Activated naive CD8-positive, alpha-beta T cell (primary cell): ENCODE measurements around the gene SERPINE1.
"Not testable (repeated sequence)": the region's sequence is repeated elsewhere in the genome, so short reads cannot be mapped to it uniquely, and the experiment has no call there.

Experiments
- H3K27ac Mint-ChIP-seq: one replicate; pipeline ENCODE4 v1.8.0; 2021; ENCODE audit warnings: mixed read lengths
- H3K27me3 Mint-ChIP-seq: one replicate; pipeline ENCODE4 v1.8.0; 2021; ENCODE audit warnings: mixed read lengths
- H3K36me3 Mint-ChIP-seq: one replicate; pipeline ENCODE4 v1.8.0; 2021; ENCODE audit warnings: mixed read lengths
- H3K4me1 Mint-ChIP-seq: one replicate; pipeline ENCODE4 v1.8.0; 2021; ENCODE audit warnings: low read depth, mixed read lengths
- H3K4me3 Mint-ChIP-seq: one replicate; pipeline ENCODE4 v1.8.0; 2021; ENCODE audit warnings: mild to moderate bottlenecking, mixed read lengths
- H3K9me3 Mint-ChIP-seq: one replicate; pipeline ENCODE4 v1.8.0; 2021; ENCODE audit warnings: low read depth, mixed read lengths

The SERPINE1 gene

DNA sequence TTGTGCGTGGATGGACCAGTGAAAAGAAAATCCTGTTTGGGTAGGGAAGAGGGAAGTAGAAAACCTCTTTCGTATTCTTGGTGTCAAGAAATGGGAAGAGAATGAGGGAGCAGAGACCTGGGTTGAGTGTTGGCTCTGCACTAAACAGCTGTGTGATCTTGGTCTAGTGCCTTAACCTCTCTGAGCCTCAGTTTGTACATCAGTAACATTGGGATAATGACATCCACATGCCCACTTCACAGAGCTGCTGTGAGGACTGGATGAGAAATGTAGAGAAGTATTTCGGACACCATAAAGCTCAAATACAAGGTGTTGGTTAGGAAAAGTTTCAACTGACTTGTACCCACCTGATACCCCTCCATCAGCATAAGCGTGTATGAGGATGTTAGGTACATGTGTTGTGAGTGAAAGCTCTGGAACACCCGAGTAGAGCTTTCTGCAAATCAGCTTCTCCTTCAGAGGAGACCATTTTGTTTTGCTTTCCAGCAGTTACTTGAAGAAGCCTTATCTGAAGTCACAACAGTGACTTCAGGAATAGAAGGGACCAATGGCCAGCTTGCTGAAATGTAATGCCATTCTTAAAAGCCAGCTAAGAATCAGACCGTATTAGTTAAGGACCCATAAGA is 30.5 kb upstream of the SERPINE1 start:
- no peak overlapping the region for H3K4me3 Mint-ChIP-seq
- peaks cover 25% of the 10 kb centered on the region for H3K4me1 Mint-ChIP-seq
- H3K36me3 Mint-ChIP-seq = peaks cover 4% of the 10 kb centered on the region
- no peaks in the 10 kb centered on the region for H3K9me3 Mint-ChIP-seq
- H3K27me3 Mint-ChIP-seq = no peaks in the 10 kb centered on the region
- H3K27ac Mint-ChIP-seq = no peak overlapping the region

DNA sequence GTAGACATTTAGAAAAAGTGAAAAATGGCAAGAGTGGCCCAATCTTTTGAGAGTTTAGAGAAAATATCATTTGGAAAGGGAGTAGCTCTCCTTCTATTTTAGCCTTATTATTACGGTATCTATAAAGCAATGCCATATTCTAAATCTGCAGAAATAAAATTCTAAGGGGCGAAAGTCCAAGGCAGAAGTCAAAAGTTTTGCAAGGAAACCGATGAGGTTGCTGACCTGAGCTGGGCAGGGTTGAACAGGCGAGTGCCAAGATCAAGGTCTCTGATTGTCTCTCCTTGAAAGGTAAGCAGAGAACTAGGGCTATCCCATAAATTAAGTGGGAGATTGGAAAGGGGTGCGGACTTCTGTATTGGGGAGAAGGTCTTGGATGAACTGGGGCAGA is 30.0 kb upstream of the SERPINE1 start:
- no peaks in the 10 kb centered on the region for H3K9me3 Mint-ChIP-seq
- peaks cover 4% of the 10 kb centered on the region for H3K36me3 Mint-ChIP-seq
- no peaks in the 10 kb centered on the region for H3K27me3 Mint-ChIP-seq
- H3K4me1 Mint-ChIP-seq = peaks cover 26% of the 10 kb centered on the region
- no peak overlapping the region for H3K4me3 Mint-ChIP-seq
- H3K27ac Mint-ChIP-seq = peak overlapping the region; percentile 58

DNA sequence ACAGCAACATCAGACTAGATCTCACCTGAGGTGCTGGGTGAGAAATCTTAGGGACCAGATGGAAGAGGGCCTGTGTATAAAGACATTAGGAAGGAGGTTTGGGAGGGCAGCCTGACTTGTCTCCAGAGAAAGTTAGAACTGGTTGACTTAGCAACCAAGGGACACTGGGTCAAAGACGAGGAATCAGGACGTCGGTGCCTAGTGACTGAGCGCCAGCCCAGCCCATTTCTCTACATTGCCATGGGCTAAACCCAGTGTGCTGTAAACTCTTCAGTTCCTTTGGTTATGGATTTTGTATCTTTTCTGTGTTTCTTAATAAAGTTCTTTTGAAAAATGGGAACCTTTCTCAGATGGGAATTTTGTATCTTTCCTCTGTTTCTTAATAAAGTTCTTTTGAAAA is 29.3 kb upstream of the SERPINE1 start:
- Mint-ChIP-seq H3K4me1 (peaks cover 26% of the 10 kb centered on the region), H3K27me3 (no peaks in the 10 kb centered on the region), H3K9me3 (no peaks in the 10 kb centered on the region), H3K4me3 (no peak overlapping the region), H3K27ac (peak overlapping the region; percentile 58), H3K36me3 (peaks cover 4% of the 10 kb centered on the region)

DNA sequence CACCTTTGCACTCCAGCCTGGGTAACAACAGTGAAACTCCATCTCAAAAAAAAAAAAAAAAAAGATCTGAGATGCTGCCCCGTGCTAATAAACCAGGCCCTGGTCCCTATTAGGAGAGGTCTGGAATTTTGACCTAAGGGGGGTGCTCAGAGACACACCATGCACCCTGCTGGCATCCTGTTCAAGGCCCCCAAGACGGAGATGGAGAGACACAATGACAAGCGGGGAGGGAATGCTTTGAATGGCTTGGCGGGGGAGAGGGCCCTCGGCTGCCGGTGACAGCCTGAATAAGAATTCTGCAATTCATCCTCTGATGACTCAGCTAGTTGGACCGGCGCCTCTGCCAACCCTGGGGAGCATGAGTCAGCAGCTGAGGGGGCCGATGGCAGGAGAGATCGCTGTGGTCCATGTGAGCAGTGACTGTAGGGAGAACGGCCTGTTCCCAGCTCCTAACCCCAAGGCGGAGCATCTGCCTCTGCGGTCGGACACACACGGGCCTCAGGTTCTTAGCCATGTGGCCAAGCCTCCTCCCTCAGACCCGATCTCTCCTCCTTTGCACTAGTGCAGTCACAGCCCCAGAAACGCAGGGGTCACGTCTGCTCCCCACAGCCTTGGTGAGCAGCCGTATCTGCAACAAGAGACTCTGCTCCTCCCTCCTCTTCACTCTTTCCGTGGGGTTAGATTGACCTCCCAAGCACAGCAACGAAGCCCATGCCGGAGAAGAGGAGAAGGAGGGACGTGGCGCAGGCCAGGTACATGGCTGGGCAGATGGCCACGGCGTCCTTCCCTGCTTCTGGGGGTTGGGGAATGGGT is 26.7 kb upstream of the SERPINE1 start:
- H3K27me3 Mint-ChIP-seq = peaks cover 13% of the 10 kb centered on the region
- H3K9me3 Mint-ChIP-seq = no peaks in the 10 kb centered on the region
- no peak overlapping the region for H3K4me3 Mint-ChIP-seq
- H3K36me3 Mint-ChIP-seq = no peaks in the 10 kb centered on the region
- H3K27ac Mint-ChIP-seq = peak overlapping the region; percentile 79
- peaks cover 24% of the 10 kb centered on the region for H3K4me1 Mint-ChIP-seq

DNA sequence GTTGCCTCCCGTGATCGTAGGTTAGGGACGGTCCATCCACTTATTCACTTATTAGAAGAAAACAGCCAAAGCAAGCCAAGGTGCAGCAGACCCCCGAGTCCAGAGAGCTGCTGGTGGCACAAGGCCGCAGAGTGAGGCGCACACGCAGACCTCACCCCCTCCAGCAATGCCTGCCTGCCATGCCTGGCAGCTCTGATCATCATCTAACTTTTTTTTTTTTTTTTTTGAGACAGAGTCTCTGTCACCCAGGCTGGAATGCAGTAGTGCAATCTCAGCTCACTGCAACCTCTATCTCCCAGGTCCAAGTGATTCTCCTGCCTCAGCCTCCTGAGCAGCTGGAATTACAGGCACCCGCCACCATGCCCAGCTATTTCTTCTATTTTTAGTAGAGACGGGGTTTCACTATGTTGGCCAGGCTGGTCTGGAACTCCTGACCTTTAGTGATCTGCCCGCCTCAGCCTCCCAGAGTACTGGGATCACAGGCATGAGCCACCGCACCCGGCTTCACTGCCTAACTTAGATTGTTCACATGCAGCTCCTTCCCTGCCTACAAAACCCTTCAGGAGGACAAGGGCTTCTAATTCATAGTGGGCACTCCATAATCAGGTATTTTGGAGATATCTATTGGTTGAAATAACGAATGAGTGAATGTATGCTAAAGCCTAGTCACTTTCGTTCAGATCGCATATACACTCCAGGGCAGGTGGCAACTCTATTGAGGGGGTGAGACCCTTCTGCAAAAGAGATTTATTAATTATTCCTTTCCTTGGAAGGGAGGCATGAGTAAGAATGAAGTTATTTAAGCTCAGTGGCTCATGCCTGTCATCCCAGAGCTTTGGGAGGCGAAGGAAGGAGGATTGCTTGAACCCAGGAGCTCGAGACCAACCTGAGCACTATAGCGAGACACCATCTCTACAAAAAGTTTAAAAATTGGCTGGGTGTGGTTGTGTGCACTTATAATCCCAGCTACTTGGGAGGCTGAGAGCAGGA is 25.8 kb upstream of the SERPINE1 start:
- Mint-ChIP-seq H3K4me1 (peaks cover 24% of the 10 kb centered on the region), H3K27ac (no peak overlapping the region), H3K9me3 (no peaks in the 10 kb centered on the region), H3K27me3 (peaks cover 13% of the 10 kb centered on the region), H3K36me3 (no peaks in the 10 kb centered on the region), H3K4me3 (no peak overlapping the region)

DNA sequence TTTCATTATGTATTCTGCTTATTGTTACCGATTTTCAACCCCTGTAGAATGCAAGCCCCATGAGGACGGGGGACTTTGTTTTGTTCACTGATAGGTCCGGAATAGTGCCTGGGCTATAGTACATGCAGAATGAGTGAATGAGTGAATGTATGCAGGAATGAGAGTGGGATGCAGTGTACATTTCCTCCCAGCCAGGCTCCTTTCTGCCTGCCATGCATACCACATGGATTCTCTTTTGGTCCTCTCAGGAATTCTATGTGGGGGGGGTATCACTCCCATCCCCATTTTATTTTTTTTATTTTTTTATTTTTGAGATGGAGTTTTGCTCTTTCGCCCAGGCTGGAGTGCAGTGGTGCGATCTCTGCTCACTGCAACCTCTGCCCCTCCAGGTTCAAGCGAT is 24.9 kb upstream of the SERPINE1 start:
- H3K36me3 Mint-ChIP-seq = no peaks in the 10 kb centered on the region
- peaks cover 13% of the 10 kb centered on the region for H3K27me3 Mint-ChIP-seq
- no peak overlapping the region for H3K27ac Mint-ChIP-seq
- H3K4me3 Mint-ChIP-seq = no peak overlapping the region
- no peaks in the 10 kb centered on the region for H3K9me3 Mint-ChIP-seq
- H3K4me1 Mint-ChIP-seq = peaks cover 24% of the 10 kb centered on the region

DNA sequence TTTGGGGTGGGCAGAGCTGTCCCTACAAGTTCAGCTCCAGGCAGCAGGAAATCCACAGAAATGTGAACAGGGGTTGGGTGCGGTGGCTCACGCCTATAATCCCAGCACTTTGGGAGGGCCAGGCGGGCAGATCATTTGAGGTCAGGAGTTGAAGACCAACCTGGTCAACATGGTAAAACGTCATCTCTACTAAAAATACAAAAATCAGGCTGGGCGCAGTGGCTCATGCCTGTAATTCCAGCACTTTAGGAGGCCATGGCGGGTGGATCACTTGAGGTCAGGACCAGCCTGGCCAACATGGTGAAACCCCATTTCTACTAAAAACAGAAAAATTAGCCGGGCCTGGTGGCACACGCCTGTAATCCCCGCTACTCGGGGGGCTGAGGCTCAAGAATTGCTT is 23.2 kb upstream of the SERPINE1 start:
- H3K36me3 Mint-ChIP-seq, H3K4me3 Mint-ChIP-seq, H3K27ac Mint-ChIP-seq, H3K9me3 Mint-ChIP-seq: not testable (repeated sequence)
- peaks cover 21% of the 10 kb centered on the region for H3K4me1 Mint-ChIP-seq
- peaks cover 13% of the 10 kb centered on the region for H3K27me3 Mint-ChIP-seq

DNA sequence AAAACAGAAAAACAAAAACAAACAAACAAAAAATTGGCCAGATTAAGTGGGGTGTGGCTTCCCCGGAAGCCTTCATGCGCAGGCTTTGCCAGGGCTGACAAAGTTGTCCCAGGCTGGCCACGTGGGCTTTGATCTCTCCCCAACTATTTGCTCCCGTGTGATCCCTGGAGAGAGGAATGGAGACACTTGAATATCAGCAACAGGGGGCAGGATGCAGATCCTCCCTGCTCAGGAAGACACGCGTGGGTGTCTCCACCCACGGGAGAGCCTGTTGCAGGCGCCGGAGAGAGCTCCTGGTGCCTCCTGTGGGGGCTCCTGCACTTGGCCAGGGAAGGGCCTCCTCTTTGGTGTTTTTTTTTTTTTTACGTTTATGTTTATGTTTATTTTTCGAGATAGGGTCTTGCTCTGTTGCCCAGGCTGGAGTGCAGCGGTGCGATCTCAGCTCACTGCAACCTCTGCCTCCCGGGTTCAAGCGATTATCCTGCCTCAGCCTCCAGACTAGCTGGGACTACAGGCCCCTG is 22.7 kb upstream of the SERPINE1 start:
- H3K36me3 Mint-ChIP-seq = no peaks in the 10 kb centered on the region
- no peak overlapping the region for H3K27ac Mint-ChIP-seq
- peaks cover 21% of the 10 kb centered on the region for H3K4me1 Mint-ChIP-seq
- peaks cover 13% of the 10 kb centered on the region for H3K27me3 Mint-ChIP-seq
- H3K4me3 Mint-ChIP-seq = no peak overlapping the region
- no peaks in the 10 kb centered on the region for H3K9me3 Mint-ChIP-seq

DNA sequence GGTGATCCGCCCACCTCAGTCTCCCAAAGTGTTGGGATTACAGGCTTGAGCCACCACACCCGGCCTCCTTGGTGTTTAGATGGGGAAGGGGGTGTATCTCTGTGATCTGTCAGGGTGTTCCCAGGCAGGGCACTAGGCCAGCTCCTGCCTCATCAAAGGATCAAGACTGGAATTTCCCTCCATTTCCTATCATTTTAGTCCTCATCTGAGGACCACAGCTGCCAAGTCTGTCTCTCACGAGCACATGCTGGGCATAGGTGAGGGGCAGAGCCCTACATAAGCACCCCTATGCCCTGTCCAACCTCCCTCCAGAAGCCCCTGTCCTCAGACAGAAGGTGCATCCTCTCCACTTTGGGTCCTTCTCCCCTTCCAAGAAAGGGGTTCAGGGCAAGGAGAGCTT is 22.1 kb upstream of the SERPINE1 start:
- no peaks in the 10 kb centered on the region for H3K36me3 Mint-ChIP-seq
- no peak overlapping the region for H3K27ac Mint-ChIP-seq
- H3K4me3 Mint-ChIP-seq = no peak overlapping the region
- peaks cover 16% of the 10 kb centered on the region for H3K27me3 Mint-ChIP-seq
- peaks cover 16% of the 10 kb centered on the region for H3K4me1 Mint-ChIP-seq
- H3K9me3 Mint-ChIP-seq = no peaks in the 10 kb centered on the region

DNA sequence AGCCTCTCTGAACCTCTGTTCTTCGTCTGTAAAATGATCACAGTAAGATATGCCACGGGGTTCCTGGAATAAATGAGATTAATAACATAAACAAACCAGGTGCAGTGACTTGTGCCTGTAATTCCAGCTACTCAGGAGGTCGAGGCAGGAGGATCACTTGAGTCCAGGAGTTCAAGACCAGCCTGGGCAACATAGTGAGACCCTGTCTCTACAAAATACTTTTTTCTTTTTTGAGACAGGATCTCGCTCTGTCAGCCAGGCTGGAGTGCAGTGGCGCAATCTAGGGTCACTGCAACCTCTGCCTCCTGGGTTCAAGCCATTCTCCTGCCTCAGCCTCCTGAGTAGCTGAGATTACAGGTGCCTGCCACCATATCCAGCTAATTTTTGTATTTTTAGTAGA is 21.7 kb upstream of the SERPINE1 start:
- not testable (repeated sequence) for H3K9me3 Mint-ChIP-seq, H3K4me3 Mint-ChIP-seq, H3K36me3 Mint-ChIP-seq, H3K27ac Mint-ChIP-seq
- Mint-ChIP-seq H3K27me3 (peaks cover 16% of the 10 kb centered on the region), H3K4me1 (peaks cover 12% of the 10 kb centered on the region)

DNA sequence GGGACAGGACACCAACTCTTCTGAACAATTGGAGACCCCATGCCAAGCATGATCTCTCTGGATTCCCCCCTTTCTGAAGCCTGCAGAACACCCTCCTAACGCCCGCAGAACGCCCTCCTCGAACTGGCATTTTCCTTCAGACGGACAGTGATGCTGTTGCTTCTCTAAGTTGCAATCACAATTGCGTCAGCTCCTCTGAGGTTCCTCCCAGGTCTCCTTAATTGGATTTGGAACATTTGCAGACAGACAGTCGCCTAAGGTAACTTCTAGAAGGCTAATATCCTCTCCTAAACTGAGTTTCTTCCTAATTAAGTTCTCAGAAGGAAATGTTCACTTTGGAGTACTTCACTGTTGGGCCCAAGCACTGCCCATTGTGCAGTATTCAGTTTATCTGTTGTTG is 20.5 kb upstream of the SERPINE1 start:
- peaks cover 1% of the 10 kb centered on the region for H3K4me1 Mint-ChIP-seq
- peaks cover 16% of the 10 kb centered on the region for H3K27me3 Mint-ChIP-seq
- H3K4me3 Mint-ChIP-seq = no peak overlapping the region
- H3K36me3 Mint-ChIP-seq = no peaks in the 10 kb centered on the region
- no peak overlapping the region for H3K27ac Mint-ChIP-seq
- no peaks in the 10 kb centered on the region for H3K9me3 Mint-ChIP-seq

DNA sequence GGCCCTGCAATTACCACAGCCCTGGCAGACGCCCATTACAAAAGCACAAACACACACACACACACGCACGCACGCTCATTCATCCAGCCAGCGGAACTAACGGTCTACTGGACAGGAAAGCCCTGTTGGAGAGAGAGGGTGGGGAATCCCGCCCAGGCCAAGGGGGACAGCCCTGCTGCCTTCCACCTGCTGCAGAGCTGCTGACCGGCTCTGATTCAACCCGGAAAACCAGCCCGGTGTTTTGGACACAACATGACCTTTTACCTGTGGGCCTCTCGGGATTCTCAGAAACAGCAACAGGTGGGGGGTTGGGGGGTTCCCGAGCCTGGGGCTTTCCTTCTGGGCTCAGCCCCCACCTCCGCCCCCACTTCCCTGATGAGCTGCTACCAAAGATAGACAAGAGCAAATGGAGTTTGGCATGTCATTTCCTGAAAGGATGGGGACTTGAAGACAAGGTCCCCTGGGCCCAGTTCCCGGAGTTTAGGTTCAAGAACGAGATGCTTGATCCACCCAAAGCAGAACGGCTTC is 18.5 kb upstream of the SERPINE1 start:
- Mint-ChIP-seq H3K27me3 (peaks cover 11% of the 10 kb centered on the region), H3K27ac (no peak overlapping the region)

DNA sequence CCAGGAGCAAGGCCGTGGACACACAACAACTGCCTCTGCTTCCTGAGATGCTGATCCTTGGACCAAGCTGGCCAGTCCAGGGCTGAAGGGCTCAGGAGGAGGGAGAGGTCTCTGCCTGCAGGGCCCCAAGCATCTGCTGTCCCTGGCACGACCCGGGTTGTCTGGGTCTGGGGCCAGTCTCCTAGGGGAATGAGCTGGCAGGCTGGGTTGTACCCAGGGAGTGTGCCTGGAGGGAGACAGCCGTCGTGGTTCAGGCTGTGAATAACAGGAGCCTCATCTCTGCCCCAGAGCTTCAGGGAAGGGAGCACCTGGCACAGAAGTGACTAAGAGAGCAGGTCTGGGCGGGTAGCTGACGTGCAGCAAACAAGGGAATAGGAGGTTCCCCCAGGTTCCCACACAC is 17.9 kb upstream of the SERPINE1 start:
- Mint-ChIP-seq H3K9me3 (no peaks in the 10 kb centered on the region), H3K4me1 (no peaks in the 10 kb centered on the region), H3K27ac (no peak overlapping the region), H3K27me3 (peaks cover 9% of the 10 kb centered on the region), H3K36me3 (no peaks in the 10 kb centered on the region), H3K4me3 (no peak overlapping the region)

More for the DNA sequence above, 18.5 kb upstream of the SERPINE1 start:
- Mint-ChIP-seq H3K4me3 (no peak overlapping the region), H3K9me3 (no peaks in the 10 kb centered on the region), H3K36me3 (no peaks in the 10 kb centered on the region), H3K4me1 (no peaks in the 10 kb centered on the region)

DNA sequence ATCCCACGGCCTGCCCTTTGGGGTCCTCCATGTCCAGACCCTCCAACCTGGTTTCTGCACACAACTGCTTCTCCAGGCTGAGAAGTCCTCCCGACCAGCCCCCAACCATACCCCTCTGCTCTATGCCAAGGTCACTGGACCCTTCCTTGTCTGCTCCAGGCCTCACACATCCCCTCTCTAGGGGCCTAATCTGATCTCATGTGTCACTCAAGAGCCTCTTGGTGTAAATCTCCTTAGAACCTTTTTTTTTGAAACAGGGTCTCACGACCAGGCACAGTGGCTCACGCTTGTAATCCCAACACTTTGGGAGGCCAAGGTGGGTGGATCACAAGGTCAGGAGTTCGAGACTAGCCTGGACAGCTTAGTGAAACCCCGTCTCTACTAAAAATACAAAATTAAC is 17.5 kb upstream of the SERPINE1 start:
- H3K36me3 Mint-ChIP-seq = no peaks in the 10 kb centered on the region
- no peaks in the 10 kb centered on the region for H3K9me3 Mint-ChIP-seq
- H3K27ac Mint-ChIP-seq = no peak overlapping the region
- no peak overlapping the region for H3K4me3 Mint-ChIP-seq
- peaks cover 7% of the 10 kb centered on the region for H3K27me3 Mint-ChIP-seq
- H3K4me1 Mint-ChIP-seq = no peaks in the 10 kb centered on the region
